Ascending aorta (tissue), 2 donors: Measurements from ENCODE around the gene ARCN1. TPM values are rescaled to one million over a fixed set of nuclear protein-coding genes. Genes with fewer than 3 reads are reported as not detected.

ENCODE experiments used
- DNase-seq, 2 donors: peaks; one replicate each; pipeline ENCODE4 v3.0.0-alpha.2; 2019; ENCODE audit warnings: low spot score in 2 of 2
- H3K27ac ChIP-seq, 2 donors: fragments of 200-600 bp; sonication (generic); one replicate each; pipeline ENCODE4 v1.5.1; 2016 to 2017; ENCODE audit warnings: mild to moderate bottlenecking in 1 of 2
- H3K27me3 ChIP-seq: fragments of 200-600 bp; sonication (generic); one replicate; pipeline ENCODE4 v1.5.1; 2017
- H3K36me3 ChIP-seq, 2 donors: fragments of 200-600 bp; sonication (generic); one replicate each; pipeline ENCODE4 v1.5.1; 2016
- H3K4me1 ChIP-seq, 2 donors: fragments of 200-600 bp; sonication (generic); one replicate each; pipeline ENCODE4 v1.5.1; 2016 to 2017; ENCODE audit warnings: mild to moderate bottlenecking in 1 of 2
- H3K4me3 ChIP-seq, 2 donors: fragments of 200-600 bp; sonication (generic); one replicate each; pipeline ENCODE4 v1.5.1; 2016 to 2017; ENCODE audit warnings: mild to moderate bottlenecking in 1 of 2
- H3K9me3 ChIP-seq, 2 donors: fragments of 200-600 bp; sonication (generic); one replicate each; pipeline ENCODE4 v1.5.1; 2016
- intact Hi-C: fragments of 100-400 bp; cut with DNase I; formaldehyde crosslinking; loops from one replicate; pipeline ENCODE4 v1.15.1; 2023
- total RNA-seq: library from RNA; depleted of rRNA; stranded (reverse); fragments of >200 nt; gene quantifications from one replicate; pipeline ENCODE4 v1.1.0, GENCODE V29; 2016
- TF ChIP-seq, protein P1 (sequence below), 3 experiments: fragments of 200-600 bp in 2 of 3; fragments of 450-650 bp in 1 of 3; sonication (generic) in 2 of 3; IDR thresholded peaks; one replicate each; pipeline ENCODE4 v1.5.1; 2016 to 2019; ENCODE audit warnings: antibody characterized with exemption in 3 of 3, mild to moderate bottlenecking in 1 of 3, moderate library complexity in 1 of 3

ARCN1 gene
- total RNA-seq, 1 donor from 2014 or later, result 93.8 TPM

DNA sequence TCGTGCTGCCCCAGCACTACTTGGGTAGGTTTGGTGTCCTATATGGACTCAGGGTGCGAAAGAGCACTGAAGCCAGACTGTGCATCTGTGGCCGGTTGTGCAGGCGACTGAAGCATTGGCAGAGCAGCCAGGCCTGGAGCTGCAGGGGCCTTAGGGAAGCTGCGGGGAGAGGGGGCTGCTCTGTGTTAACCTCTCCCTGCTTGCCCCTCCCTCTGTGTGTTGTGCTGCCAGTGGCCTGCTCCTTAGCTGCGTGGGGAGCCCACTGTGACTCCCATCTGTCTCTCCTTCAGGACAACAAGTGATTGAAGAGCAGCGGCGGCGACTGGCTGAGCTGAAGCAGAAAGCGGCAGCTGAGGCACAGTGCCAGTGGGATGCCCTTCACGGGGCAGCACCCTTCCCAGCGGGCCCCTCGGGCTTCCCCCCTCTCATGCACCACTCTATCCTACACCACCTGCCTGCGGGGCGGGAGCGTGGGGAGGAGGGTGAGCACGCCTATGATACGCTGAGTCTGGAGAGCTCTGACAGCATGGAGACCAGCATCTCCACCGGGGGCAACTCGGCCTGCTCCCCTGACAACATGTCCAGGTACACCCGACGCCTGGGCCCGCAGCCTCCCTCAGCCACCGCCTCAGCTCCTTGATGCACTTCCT lies 73.0 kb downstream of the ARCN1 start:
- no peak overlapping the region for H3K27ac ChIP-seq
- H3K4me3 ChIP-seq, result no peak overlapping the region
- no peaks in the 10 kb centered on the region for H3K9me3 ChIP-seq
- H3K27me3 ChIP-seq, result no peaks in the 10 kb centered on the region
- intact Hi-C loops, result no loop called here
- TF ChIP-seq, protein P1, sequence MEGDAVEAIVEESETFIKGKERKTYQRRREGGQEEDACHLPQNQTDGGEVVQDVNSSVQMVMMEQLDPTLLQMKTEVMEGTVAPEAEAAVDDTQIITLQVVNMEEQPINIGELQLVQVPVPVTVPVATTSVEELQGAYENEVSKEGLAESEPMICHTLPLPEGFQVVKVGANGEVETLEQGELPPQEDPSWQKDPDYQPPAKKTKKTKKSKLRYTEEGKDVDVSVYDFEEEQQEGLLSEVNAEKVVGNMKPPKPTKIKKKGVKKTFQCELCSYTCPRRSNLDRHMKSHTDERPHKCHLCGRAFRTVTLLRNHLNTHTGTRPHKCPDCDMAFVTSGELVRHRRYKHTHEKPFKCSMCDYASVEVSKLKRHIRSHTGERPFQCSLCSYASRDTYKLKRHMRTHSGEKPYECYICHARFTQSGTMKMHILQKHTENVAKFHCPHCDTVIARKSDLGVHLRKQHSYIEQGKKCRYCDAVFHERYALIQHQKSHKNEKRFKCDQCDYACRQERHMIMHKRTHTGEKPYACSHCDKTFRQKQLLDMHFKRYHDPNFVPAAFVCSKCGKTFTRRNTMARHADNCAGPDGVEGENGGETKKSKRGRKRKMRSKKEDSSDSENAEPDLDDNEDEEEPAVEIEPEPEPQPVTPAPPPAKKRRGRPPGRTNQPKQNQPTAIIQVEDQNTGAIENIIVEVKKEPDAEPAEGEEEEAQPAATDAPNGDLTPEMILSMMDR (IDR thresholded peaks at IDR 0.05), result no peak
- DNase-seq, result no peak
- H3K4me1 ChIP-seq, result no peaks in the 10 kb centered on the region
- H3K36me3 ChIP-seq, result peaks cover 87 to 96% of the 10 kb centered on the region in 2 donors

DNA sequence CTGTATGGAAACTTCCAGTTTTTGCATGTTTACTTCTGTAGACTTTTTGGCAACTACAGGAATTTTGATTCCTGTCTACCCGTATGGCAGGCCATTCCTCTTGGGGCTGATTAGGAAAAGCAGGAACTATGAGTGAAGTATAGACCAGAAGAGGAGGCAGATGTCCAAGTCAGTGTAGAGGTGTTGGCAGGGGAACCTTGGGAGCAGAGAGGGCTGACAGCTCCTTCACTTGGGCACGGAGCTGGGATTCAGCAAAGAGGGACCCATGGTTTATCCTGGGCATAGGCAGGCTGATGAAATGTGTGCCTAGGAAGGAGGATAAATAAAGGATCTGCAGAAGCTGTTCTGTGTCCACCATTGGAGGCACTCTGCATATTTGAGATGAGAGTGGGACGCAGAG lies 74.2 kb downstream of the ARCN1 start:
- Histone ChIP-seq H3K9me3 (no peaks in the 10 kb centered on the region), H3K36me3 (peaks cover 94 to 97% of the 10 kb centered on the region in 2 donors), H3K4me1 (no peaks in the 10 kb centered on the region), H3K27me3 (no peaks in the 10 kb centered on the region), H3K4me3 (no peak overlapping the region), H3K27ac (no peak overlapping the region)
- no peak for DNase-seq
- TF ChIP-seq, protein P1 (IDR thresholded peaks at IDR 0.05), result no peak
- intact Hi-C loops, result no loop called here

DNA sequence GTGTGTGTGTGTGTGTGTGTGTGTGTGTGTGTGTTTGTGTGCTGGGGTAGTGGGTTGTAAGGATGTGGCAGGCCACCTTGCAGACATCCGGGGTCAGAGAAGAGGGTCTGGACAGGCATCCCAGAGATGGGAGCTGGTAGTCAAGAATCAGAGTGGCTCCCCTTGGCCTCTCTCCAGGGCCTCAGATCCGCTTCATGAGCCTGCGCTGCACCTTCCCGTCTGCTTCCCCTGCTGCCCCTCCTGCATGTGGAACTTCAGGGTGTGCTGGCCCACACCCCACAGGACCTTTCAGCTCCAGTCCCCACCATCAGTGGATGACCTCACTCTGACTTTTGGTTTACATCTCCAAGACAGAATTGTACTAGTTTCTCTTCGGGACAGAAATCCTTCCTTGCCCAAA lies 76.1 kb downstream of the ARCN1 start:
- Histone ChIP-seq H3K27me3 (no peaks in the 10 kb centered on the region), H3K4me3 (no peak overlapping the region), H3K9me3 (no peaks in the 10 kb centered on the region), H3K36me3 (peaks cover 92 to 97% of the 10 kb centered on the region in 2 donors), H3K27ac (no peak overlapping the region), H3K4me1 (no peaks in the 10 kb centered on the region)
- intact Hi-C loops, result no loop called here
- TF ChIP-seq, protein P1 (IDR thresholded peaks at IDR 0.05), result no peak
- no peak for DNase-seq

DNA sequence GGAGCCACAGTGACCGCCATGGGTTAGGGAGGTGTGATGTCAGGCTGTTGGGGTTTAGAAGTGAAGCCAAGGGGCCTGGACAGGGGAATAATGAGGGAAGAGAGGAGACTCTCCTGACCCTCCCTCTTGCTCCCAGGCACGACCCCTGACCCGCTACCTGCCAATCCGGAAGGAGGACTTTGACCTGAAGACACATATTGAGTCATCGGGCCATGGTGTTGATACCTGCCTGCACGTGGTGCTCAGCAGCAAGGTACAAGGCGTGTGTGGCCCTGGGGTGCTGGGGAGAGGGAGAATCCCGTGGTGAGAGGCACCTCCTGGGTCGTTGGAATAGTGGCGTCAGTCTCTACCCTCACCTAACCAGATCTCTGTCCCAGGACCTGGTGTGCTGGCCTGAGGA lies 77.7 kb downstream of the ARCN1 start:
- intact Hi-C loops, result no loop called here
- Histone ChIP-seq H3K36me3 (peaks cover 85 to 97% of the 10 kb centered on the region in 2 donors), H3K9me3 (no peaks in the 10 kb centered on the region), H3K27ac (no peak overlapping the region), H3K27me3 (no peaks in the 10 kb centered on the region), H3K4me1 (no peaks in the 10 kb centered on the region), H3K4me3 (no peak overlapping the region)
- TF ChIP-seq, protein P1 (IDR thresholded peaks at IDR 0.05), result no peak
- no peak for DNase-seq

DNA sequence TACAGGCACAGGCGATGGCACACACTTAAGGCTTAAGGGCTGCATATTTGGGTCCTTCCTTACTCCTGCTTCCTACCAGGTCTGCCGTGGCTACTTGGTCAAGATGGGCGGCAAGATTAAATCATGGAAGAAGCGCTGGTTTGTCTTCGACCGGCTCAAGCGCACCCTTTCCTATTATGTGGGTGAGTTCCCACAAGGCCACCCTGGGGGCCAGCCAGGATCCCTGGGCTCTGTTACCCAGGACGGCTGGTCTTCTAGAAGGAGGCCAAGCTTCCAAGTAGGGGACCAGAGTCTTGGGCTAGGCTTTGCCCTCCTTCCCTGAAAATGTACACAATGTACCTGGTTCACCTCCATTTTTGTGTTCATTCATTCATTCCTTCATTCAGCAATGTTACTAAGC lies 78.2 kb downstream of the ARCN1 start:
- intact Hi-C loops, result no loop called here
- H3K4me1 ChIP-seq, result no peaks in the 10 kb centered on the region
- H3K27me3 ChIP-seq, result no peaks in the 10 kb centered on the region
- H3K27ac ChIP-seq, result no peak overlapping the region
- peaks cover 84 to 97% of the 10 kb centered on the region in 2 donors for H3K36me3 ChIP-seq
- TF ChIP-seq, protein P1 (IDR thresholded peaks at IDR 0.05), result no peak
- H3K9me3 ChIP-seq, result no peaks in the 10 kb centered on the region
- DNase-seq, result no peak
- no peak overlapping the region for H3K4me3 ChIP-seq

DNA sequence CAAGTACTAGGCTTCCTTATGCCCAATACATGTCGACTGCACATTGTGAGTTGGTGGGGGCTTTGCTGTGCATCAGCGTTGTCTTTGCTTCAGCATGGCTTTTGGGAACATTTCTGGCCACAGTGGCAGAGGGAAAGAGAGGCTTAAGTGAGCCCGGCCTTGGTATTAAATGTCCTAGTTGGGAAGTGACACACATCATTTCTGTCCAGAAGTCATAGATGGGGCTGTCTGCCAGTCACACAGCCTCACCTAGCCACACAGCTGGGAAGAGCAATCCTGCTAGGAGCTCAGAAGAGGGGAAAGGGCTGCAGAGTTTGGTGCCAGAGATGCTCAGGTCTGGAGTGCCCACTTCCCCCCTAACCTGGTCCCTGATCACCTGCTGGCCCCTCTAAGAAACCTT lies 79.6 kb downstream of the ARCN1 start:
- Histone ChIP-seq H3K36me3 (peaks cover 83 to 98% of the 10 kb centered on the region in 2 donors), H3K4me1 (no peaks in the 10 kb centered on the region), H3K4me3 (no peak overlapping the region), H3K27me3 (no peaks in the 10 kb centered on the region), H3K9me3 (no peaks in the 10 kb centered on the region), H3K27ac (no peak overlapping the region)
- intact Hi-C loops, result no loop called here
- DNase-seq, result peak in 1 of 2 donors; percentile 27
- TF ChIP-seq, protein P1 (IDR thresholded peaks at IDR 0.05), result no peak
